HG03378 (cell line): ENCODE data around the gene NLGN2.

Experiments used
- ATAC-seq: cut with Tn5 transposase; IDR thresholded peaks from one replicate; pipeline ENCODE4 v1.9.1; 2021; ENCODE audit warnings: mild to moderate bottlenecking, moderate library complexity; ENCODE audit not compliant: unreplicated experiment

The NLGN2 gene

DNA sequence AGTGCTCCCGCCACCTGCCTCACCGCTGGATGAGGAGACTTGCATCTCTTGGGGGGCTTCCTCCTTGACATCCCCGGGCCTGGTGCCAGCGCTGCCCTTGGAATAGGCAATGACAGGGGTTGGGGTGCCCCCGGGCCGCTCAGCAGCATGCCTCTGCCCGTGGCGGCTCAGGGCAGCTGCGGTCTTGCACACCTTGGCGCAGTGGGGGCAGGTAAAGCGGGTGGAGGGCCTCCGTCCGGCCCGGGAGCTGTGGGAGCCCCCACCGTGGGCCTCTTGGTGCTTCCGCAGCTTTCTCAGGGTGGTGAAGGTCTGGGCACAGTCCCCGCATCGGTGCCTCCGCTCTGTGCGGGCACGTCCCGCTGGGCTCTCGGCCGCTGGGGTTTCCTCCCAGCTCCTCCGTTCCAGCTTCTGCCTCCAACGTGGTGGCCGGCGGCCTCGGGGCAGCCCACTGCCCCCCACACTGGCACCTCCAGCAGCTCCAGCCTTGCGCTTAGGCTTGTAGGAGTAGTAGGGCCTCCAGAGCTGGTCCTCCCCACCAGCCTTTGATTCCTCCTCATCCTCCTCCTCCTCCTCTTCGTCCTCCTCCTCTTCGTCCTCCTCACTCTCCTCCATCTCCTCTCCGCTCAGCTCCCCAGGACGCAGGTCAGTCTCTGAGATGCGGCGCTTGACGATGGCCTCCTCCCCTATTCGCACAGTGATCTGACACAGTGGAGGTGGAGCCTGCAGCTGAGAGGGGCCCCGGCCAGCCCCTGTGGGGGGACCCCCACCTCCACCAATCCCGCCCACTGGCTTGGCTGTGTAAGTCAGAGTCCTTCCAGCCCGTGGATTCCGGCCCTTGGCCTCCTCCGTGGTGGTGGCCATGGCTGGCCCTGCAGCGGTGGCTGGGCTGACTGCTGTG, 55.1 kb downstream of the NLGN2 start:
- no peak for ATAC-seq

DNA sequence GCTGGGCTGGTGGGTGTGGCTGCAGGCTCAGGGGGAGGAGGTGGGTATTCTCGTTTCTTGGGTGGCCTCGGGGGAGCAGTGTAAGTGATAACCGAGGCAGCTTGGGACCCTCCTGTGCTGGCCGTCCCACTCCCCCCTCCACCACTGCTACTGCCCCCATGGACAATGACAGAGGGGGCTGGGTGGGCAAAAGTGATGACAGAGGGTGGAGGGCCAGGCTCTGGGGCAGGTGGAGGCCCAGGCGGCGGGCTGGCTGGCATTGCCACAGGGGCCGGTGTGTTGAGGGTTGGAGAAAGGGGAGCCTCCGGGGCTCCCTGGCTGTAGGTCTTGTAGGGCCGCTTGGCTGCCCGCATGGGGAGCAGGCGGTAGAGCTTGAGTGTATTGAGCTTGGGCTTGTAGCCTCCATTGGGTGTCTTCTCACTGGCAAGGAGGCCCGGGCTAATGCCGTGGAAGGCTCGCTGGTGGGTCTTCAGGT, 55.8 kb downstream of the NLGN2 start:
- no peak for ATAC-seq

DNA sequence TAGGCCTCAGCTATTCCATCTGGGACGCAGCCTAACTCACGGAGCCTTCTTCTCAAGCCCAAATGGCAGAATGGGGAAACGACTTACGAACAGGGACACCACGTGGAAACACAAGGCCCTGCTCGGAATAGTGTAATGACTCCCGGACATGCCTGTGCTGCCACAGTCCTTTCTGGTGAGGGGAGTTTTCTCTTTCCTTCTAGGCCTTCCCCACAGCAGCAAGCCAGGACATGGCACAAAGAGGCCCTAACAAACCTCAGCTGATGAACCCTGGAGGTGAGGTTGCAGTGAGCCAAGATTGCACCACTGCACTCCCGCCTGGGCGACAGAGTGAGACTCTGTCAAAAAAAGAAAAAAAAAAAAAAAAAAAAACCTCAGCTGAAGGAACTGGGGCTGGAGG, 56.4 kb downstream of the NLGN2 start:
- ATAC-seq: no peak

DNA sequence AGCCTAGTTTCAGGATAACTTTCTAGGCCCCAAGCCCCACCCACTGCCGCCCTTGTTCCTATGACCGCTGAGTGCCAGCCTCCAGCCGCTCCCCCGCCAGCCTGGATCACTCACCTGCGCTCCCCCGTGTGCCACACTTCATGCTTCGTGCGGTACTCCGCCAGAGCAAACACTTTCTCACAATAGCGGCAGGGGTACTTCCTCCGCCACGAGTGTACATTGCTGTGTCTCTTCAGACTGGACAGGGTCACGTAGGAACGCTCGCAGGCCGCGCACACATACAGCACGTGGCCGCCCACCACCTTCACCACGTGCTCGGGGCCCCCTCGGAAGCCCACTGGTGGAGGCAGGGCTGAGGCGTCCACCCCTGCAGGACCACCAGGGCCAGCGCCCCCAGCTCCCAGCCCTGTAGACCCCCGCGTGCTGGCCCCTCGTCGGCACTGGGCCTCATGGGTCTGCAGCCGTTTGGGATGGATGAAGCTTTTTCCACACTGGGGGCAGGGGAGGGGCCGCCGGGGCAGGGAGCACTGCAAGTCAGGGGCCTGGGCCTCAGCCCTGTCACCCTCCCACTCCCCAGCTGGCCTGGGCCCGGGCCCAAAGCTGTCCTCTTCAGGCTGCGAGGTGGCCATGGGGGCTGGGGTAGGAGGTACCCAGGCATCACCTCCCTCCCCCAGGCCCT, 58.1 kb downstream of the NLGN2 start:
- no peak for ATAC-seq

DNA sequence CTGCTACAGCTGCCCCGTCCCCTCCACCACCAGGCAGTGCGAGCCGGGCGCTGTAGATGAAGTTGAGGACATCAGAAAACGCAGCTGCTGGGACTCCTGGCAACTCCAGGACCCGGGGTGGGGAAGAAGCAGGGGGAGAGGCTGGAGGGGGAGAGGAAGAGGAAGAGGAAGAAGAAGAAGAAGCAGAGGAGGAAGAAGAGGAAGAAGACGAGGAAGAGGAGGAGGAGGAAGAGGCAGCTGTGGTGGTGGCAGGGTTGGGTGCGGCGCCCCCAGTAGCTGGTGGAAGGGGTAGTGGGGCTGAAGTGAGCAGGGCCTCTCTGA, 58.6 kb downstream of the NLGN2 start:
- no peak for ATAC-seq

DNA sequence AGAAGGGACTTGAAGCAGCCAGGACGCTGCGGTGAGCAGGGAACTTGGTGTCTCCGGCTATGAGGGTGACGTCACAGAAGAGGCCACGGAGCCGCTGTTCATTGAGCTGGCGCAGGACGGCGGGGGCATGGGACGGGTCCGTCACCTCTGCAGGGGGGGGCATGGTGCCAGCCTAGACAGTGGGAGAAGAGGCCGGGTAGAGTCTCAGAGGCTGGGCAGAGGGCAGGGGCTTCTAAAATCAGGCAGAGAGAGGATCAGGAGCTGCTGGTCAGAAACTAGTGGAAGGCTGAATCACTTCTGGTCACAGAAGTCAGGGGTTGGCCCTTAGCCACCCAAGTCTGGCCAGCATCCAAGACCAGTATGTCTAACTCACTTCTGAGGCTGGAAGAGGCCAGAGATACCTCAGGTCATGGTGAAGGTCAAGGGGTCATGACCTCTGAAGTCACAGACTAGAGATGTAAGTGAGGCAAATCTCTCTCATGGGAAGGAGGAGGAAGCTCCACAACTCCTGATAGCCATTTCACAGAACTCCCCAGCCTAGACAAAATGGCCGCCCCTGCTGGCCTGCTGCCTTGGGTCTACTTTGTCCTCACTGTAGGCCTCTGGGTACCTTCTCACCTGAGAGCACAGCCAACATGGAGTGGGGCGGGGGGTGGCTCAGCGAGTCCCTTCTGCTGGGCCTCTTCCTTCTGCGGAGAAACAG, 59.1 kb downstream of the NLGN2 start:
- no peak for ATAC-seq

DNA sequence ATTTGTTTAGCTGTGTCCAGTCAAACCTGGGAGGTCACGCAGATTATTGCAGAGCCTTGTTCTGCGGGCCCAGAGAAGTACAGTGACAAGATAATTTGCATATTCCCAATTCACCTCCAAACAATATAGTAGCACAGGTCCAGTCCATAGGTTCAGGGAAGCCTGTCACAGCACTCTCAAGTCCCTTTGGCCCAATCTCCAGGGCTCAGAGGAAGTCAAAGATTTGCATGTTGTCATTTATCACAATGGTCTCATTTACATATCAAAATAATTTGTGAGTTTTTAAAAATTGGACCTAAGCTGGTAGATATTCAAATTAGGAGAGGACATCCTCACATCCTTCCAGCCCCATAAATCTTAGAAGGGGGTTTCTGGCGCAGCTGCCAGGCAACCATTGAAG, 59.9 kb downstream of the NLGN2 start:
- no peak for ATAC-seq

DNA sequence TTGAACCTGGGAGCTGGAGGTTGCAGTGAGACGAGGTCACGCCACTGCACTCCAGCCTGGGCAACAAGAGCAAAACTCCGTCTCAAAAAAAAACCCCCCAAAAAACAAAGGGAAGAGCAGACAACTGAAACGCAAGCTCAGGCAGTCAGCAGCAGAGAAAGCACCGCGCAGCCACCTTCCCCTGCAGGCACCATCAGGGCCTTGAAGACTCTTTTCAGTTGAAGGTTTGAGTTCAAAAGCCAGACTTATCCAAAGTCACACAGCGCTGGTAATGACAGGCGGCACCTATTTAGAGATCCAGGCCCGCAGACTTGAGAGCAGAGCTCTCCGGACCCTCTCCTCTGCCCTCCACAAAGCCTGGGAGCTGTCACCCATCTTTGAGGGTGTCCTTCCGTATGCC, 60.6 kb downstream of the NLGN2 start:
- ATAC-seq: no peak

DNA sequence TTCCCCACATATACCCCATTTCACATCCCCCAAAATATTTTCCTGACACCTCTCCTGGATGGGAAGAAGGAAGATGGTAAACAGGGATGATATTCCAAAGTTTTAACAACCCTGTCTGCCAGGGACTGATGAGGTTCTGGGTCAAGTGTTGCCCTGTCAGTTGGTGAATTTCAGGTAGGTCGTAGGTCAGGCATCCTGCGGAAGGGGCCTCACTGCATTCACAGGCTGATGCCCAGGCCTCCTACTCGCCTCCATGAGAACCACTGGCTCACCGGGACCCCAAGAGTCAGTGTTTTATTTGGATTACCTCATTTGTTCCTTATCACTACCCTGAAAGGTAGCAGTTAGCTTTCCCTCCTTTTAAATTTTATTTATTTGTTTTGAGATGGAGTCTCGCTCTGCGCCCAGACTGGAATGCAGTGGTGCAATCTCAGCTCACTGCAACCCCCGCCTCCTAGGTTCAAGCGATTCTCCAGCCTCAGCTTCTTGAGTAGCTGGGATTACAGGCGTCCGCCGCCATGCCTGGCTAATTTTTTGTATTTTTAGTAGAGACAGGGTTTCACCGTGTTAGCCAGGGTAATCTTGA, 61.3 kb downstream of the NLGN2 start:
- ATAC-seq: no peak
